CD4-positive, alpha-beta T cell (primary cell): ENCODE results near the gene SLC22A3. TPM values are rescaled to one million over a fixed set of nuclear protein-coding genes. Genes with fewer than 3 reads are reported as not detected.
"Not testable (repeated sequence)": the region's sequence is repeated elsewhere in the genome, so short reads cannot be mapped to it uniquely, and the experiment has no call there.

Experiments used
- ATAC-seq: fragments of 200-7000 bp; cut with Tn5 transposase; one replicate; pipeline ENCODE4 v1.10.0; 2022; ENCODE audit warnings: mild to moderate bottlenecking; ENCODE audit not compliant: poor library complexity
- CTCF ChIA-PET: fragments of 350-600 bp; sonication (Branson Sonifier 250); formaldehyde crosslinking; loops from one replicate; lab custom pipeline; 2021; ENCODE audit warnings: antibody characterized with exemption, inconsistent platforms; lab: Charles Lee
- POLR2A ChIA-PET: fragments of 350-600 bp; sonication (Branson Sonifier 250); formaldehyde crosslinking; loops from one replicate; lab custom pipeline; 2021; ENCODE audit warnings: antibody characterized with exemption, inconsistent platforms; lab: Charles Lee
- DNase-seq, 14 experiments: peaks; one replicate each; pipeline ENCODE4 v3.0.0-alpha.2; 2013 to 2020; ENCODE audit warnings: mixed read lengths in 2 of 14
- H3K27ac ChIP-seq, 2 donors: one replicate each; pipeline versions ENCODE4 v1.5.1 to v1.7.0; 2013; ENCODE audit warnings: low read length in 2 of 2, low read depth in 1 of 2, mild to moderate bottlenecking in 1 of 2
- H3K27me3 ChIP-seq, 2 experiments: 1 replicate in 1 of 2; 2 replicates in 1 of 2; pipeline versions ENCODE4 v1.6.1 to v1.7.0; 2013; ENCODE audit warnings: low read length in 2 of 2, control low read depth in 1 of 2, mild to moderate bottlenecking in 1 of 2, moderate library complexity in 1 of 2; ENCODE audit not compliant: insufficient read depth in 2 of 2, control insufficient read depth in 1 of 2
- H3K36me3 ChIP-seq: one replicate; pipeline ENCODE4 v1.6.1; 2013; ENCODE audit warnings: low read length, control low read depth; ENCODE audit not compliant: insufficient read depth
- H3K4me1 ChIP-seq: one replicate; pipeline ENCODE4 v1.6.1; 2013; ENCODE audit warnings: low read length, control low read depth; ENCODE audit not compliant: insufficient read depth
- H3K4me3 ChIP-seq: one replicate; pipeline ENCODE4 v1.5.1; 2013; ENCODE audit warnings: mild to moderate bottlenecking, low read length, moderate library complexity
- H3K9me3 ChIP-seq, 2 experiments: 1 replicate in 1 of 2; 2 replicates in 1 of 2; pipeline versions ENCODE4 v1.6.1 to v1.7.0; 2013; ENCODE audit warnings: low read length in 2 of 2, mild to moderate bottlenecking in 2 of 2, control low read depth in 1 of 2, moderate library complexity in 1 of 2; ENCODE audit not compliant: control insufficient read depth in 1 of 2, insufficient read depth in 1 of 2
- H3K27ac Mint-ChIP-seq: one replicate; pipeline ENCODE4 v1.8.0; 2020; ENCODE audit warnings: mixed read lengths
- H3K27me3 Mint-ChIP-seq: one replicate; pipeline ENCODE4 v1.8.0; 2021; ENCODE audit warnings: mixed read lengths
- H3K36me3 Mint-ChIP-seq: one replicate; pipeline ENCODE4 v1.8.0; 2021; ENCODE audit warnings: low read depth, mixed read lengths
- H3K4me1 Mint-ChIP-seq: one replicate; pipeline ENCODE4 v1.8.0; 2021; ENCODE audit warnings: low read depth, mixed read lengths
- H3K4me3 Mint-ChIP-seq: one replicate; pipeline ENCODE4 v1.8.0; 2020; ENCODE audit warnings: mild to moderate bottlenecking, mixed read lengths
- H3K9me3 Mint-ChIP-seq: one replicate; pipeline ENCODE4 v1.8.0; 2020; ENCODE audit warnings: mixed read lengths
- intact Hi-C, 2 experiments: fragments of 100-400 bp; cut with DNase I in 1 of 2; cut with micrococcal nuclease in 1 of 2; formaldehyde crosslinking; loops; one replicate each; pipeline versions ENCODE4 v1.15.1 to v1.9.0; 2023 to 2025; cut with DNase I, micrococcal nuclease
- total RNA-seq, 174 experiments: library from RNA in 2 of 174; stranded (reverse) in 2 of 174; gene quantifications; one replicate each; pipeline ENCODE4 v1.2.3 and lab custom pipeline; 2021 to 2026
- TF ChIP-seq, protein P1 (sequence below): fragments of 200-600 bp; IDR thresholded peaks from one replicate; pipeline ENCODE4 v1.8.0; 2022; ENCODE audit warnings: antibody characterized with exemption, mild to moderate bottlenecking

Gene SLC22A3
- total RNA-seq, 2 experiments from 2014 or later, result not detected

DNA sequence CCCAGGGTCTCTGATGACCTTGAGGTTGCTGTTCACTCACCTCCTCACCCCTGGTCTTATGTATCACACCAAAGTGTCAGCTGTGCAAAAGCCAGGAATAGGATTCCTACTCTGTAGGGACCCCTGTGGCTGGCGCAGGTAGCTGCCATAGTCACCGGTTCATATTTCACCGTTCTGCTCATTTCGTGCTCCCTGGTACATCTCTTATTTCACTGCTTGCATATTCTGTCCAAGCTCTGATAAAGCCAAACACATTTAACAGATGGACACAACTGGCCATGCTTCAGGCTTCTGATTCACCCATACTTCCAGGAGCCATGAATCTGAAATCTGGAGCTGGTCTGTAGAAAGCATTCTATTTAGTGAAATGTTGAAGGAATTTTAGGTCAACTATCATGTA lies 20.5 kb downstream of the SLC22A3 start:
- peaks cover 0 to 4% of the 10 kb centered on the region in 2 experiments for H3K27me3 ChIP-seq
- no peak overlapping the region for H3K4me3 ChIP-seq
- DNase-seq (no peak), ATAC-seq (no peak)
- H3K36me3 Mint-ChIP-seq, result no peaks in the 10 kb centered on the region
- H3K4me1 Mint-ChIP-seq, result no peaks in the 10 kb centered on the region
- TF ChIP-seq, protein P1, sequence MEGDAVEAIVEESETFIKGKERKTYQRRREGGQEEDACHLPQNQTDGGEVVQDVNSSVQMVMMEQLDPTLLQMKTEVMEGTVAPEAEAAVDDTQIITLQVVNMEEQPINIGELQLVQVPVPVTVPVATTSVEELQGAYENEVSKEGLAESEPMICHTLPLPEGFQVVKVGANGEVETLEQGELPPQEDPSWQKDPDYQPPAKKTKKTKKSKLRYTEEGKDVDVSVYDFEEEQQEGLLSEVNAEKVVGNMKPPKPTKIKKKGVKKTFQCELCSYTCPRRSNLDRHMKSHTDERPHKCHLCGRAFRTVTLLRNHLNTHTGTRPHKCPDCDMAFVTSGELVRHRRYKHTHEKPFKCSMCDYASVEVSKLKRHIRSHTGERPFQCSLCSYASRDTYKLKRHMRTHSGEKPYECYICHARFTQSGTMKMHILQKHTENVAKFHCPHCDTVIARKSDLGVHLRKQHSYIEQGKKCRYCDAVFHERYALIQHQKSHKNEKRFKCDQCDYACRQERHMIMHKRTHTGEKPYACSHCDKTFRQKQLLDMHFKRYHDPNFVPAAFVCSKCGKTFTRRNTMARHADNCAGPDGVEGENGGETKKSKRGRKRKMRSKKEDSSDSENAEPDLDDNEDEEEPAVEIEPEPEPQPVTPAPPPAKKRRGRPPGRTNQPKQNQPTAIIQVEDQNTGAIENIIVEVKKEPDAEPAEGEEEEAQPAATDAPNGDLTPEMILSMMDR, result no peak
- H3K36me3 ChIP-seq, result no peaks in the 10 kb centered on the region
- H3K9me3 Mint-ChIP-seq, result peaks cover 3% of the 10 kb centered on the region
- ChIA-PET CTCF (no interaction called here), POLR2A (no interaction called here)
- H3K4me3 Mint-ChIP-seq, result no peak overlapping the region
- peaks cover 8% of the 10 kb centered on the region for H3K27me3 Mint-ChIP-seq
- no peak overlapping the region for H3K27ac ChIP-seq
- intact Hi-C loops, result no loop called here
- H3K9me3 ChIP-seq, result peaks cover 0 to 6% of the 10 kb centered on the region in 2 experiments
- H3K4me1 ChIP-seq, result no peaks in the 10 kb centered on the region
- no peak overlapping the region for H3K27ac Mint-ChIP-seq

DNA sequence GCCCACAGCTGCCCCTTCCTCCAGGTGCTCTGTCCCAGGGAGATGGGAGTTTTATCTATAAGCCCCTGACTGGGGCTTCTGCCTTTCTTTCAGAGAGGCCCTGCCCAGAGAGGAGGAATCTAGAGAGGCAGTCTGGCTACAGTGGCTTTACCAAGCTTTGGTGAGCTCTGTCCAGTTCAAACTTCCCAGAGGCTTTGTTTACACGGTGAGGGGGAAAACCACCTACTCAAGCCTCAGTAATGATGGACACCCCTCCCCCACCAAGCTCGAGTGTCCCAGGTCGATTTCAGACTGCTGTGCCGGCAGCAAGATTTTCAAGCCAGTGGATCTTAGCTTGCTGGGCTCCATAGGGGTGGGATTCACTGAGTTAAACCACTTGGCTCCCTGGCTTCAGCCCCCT lies 25.4 kb downstream of the SLC22A3 start:
- H3K4me3 Mint-ChIP-seq, H3K27ac Mint-ChIP-seq, H3K9me3 ChIP-seq, intact Hi-C loops, POLR2A ChIA-PET, H3K4me3 ChIP-seq, DNase-seq, H3K36me3 ChIP-seq, H3K27me3 ChIP-seq, H3K4me1 Mint-ChIP-seq, H3K9me3 Mint-ChIP-seq, H3K4me1 ChIP-seq, ATAC-seq, CTCF ChIA-PET, H3K27ac ChIP-seq, H3K36me3 Mint-ChIP-seq: not testable (repeated sequence)
- H3K27me3 Mint-ChIP-seq, result peaks cover 19% of the 10 kb centered on the region

DNA sequence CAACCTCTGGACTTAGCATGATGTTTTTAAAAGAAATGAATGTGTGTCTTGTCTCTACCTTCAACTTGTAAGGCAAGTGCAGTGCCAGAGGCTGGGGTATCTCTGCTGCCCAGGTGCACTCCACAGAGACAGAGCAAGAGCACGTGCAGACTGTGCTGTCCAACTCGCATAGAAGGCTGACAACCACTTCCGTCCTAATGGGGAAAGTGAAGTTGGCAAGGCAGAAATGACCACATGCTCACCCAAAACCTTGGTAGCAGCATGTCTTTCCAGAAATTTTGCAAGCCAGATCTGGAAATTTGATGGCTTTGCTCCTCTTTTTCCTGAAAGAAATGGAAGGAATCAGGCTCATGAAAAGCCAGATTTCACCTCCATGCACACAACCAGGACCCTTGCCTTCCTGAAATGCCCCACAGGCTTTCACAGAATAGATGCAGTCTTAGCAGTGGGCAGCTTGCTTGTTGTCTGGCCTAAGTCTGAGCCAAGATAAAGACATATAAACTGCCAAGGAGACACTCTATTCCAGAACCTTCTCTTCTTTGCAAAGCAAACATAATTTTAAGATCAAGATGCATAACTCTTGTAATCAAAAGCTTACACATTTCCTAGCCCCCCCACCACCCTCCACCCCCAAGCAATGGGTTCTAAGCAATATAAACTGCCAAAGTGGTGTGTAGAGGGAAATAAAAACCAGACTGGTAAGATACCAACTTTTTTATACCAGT lies 26.8 kb downstream of the SLC22A3 start:
- H3K27me3 Mint-ChIP-seq, result peaks cover 23% of the 10 kb centered on the region
- no peaks in the 10 kb centered on the region for H3K4me1 Mint-ChIP-seq
- Histone ChIP-seq H3K4me3 (no peak overlapping the region), H3K36me3 (no peaks in the 10 kb centered on the region), H3K9me3 (peaks cover 3 to 5% of the 10 kb centered on the region in 2 experiments), H3K27ac (no peak overlapping the region), H3K27me3 (peaks cover 0 to 6% of the 10 kb centered on the region in 2 experiments), H3K4me1 (no peaks in the 10 kb centered on the region)
- no peak overlapping the region for H3K4me3 Mint-ChIP-seq
- ChIA-PET CTCF (no interaction called here), POLR2A (no interaction called here)
- intact Hi-C loops, result no loop called here
- ATAC-seq (no peak), DNase-seq (no peak)
- TF ChIP-seq, protein P1, result no peak
- H3K9me3 Mint-ChIP-seq, result peaks cover 3% of the 10 kb centered on the region
- no peaks in the 10 kb centered on the region for H3K36me3 Mint-ChIP-seq
- no peak overlapping the region for H3K27ac Mint-ChIP-seq

DNA sequence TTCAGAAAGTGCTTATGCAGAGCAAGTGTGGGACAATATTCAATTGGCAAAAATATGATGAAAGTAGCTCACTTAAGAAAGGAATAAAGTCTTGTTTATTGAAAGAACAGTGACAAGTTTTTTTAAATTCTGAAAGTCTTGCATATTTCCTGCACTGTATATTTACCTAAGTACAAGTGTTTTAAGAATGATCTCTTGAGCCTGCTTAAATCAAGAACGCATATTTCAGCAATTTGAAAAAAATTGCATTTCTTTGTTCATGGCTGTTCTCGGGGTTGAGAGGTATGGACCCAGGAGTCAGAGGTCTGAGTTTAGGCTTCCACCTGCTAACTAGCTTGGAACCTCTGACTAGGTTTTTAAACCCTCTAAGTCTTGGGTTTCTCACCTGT lies 27.4 kb downstream of the SLC22A3 start:
- intact Hi-C loops, result no loop called here
- ChIA-PET POLR2A (no interaction called here), CTCF (no interaction called here)
- no peak overlapping the region for H3K27ac Mint-ChIP-seq
- Histone ChIP-seq H3K27me3 (peaks cover 0 to 6% of the 10 kb centered on the region in 2 experiments), H3K4me3 (no peak overlapping the region), H3K9me3 (peaks cover 0 to 5% of the 10 kb centered on the region in 2 experiments), H3K27ac (no peak overlapping the region), H3K36me3 (no peaks in the 10 kb centered on the region), H3K4me1 (no peaks in the 10 kb centered on the region)
- ATAC-seq, result no peak
- no peaks in the 10 kb centered on the region for H3K36me3 Mint-ChIP-seq
- TF ChIP-seq, protein P1, result no peak
- peaks cover 3% of the 10 kb centered on the region for H3K9me3 Mint-ChIP-seq
- H3K4me3 Mint-ChIP-seq, result no peak overlapping the region
- DNase-seq, result no peak
- H3K27me3 Mint-ChIP-seq, result peaks cover 23% of the 10 kb centered on the region
- H3K4me1 Mint-ChIP-seq, result no peaks in the 10 kb centered on the region
